Lower leg skin (tissue), 4 donors: ENCODE results near the gene MFNG. TPM values are rescaled to one million over a fixed set of nuclear protein-coding genes. Genes with fewer than 3 reads are reported as not detected.

ENCODE experiments used
- DNase-seq, 2 donors: peaks; one replicate each; pipeline ENCODE4 v3.0.0-alpha.2; 2019; ENCODE audit warnings: low spot score in 2 of 2
- H3K4me3 ChIP-seq: fragments of 200-600 bp; sonication (generic); 2 replicates; pipeline ENCODE4 v1.5.1; 2017; ENCODE audit warnings: mild to moderate bottlenecking, low read depth; ENCODE audit not compliant: poor library complexity, severe bottlenecking
- POLR2A ChIP-seq, 2 donors: fragments of 450-650 bp; IDR thresholded peaks; one replicate each; pipeline ENCODE4 v1.6.1; 2016 to 2017; ENCODE audit warnings: antibody characterized with exemption in 2 of 2, mild to moderate bottlenecking in 1 of 2, moderate library complexity in 1 of 2
- WGBS, 2 donors: methylation state at CpG; one replicate each; pipeline ENCODE4 v1.1.5; 2018; 5-methylcytosine and 5-hydroxymethylcytosine counted together
- intact Hi-C: fragments of 100-400 bp; cut with DNase I; formaldehyde crosslinking; loops from one replicate; pipeline ENCODE4 v1.15.0; 2023; ENCODE audit warnings: low total_unique reads
- total RNA-seq, 4 donors: library from RNA; depleted of rRNA; stranded (reverse); fragments of >200 nt; gene quantifications; one replicate each; pipeline ENCODE4 v1.1.0, GENCODE V29; 2016
- TF ChIP-seq, protein P1 (sequence below), 3 donors: fragments of 450-650 bp; IDR thresholded peaks; one replicate each; pipeline ENCODE4 v1.5.1; 2016; ENCODE audit warnings: antibody characterized with exemption in 3 of 3, mild to moderate bottlenecking in 3 of 3, moderate library complexity in 2 of 3

The MFNG gene
- total RNA-seq, 4 donors from 2014 or later = 5.7 to 13.0 (median 6.3) TPM

DNA sequence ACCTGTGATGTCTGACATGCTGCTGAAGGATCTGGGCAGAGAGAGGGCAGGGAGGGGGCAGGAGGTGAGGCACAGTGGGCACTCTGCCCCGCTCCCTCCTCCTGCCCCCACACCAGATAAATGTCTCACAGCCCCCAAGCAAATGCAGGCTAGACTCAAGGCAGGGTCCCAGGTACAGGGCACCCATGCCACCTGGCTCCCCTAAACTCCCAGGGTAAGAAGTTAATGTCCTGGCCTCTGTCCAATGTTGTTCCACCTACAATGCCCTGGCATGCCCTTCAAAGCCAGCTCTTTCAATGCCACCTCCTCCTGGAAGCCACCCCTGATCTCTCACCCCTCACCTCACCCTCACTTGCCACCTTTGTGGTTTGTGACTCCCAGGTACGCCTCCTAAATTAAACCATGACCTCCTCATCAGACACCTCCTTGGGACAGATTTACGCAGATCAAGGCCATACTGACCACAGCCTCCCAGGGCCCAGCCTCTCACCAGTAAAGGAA is 17.0 kb upstream of the MFNG start:
- DNase-seq = no peak
- intact Hi-C loops = no loop called here
- WGBS, 2 donors = 95 to 97% methylated on average over 3 of the region's 3 CpGs
- H3K4me3 ChIP-seq = no peak overlapping the region
- no peak for TF ChIP-seq POLR2A (IDR thresholded peaks at IDR 0.05)
- TF ChIP-seq, protein P1, sequence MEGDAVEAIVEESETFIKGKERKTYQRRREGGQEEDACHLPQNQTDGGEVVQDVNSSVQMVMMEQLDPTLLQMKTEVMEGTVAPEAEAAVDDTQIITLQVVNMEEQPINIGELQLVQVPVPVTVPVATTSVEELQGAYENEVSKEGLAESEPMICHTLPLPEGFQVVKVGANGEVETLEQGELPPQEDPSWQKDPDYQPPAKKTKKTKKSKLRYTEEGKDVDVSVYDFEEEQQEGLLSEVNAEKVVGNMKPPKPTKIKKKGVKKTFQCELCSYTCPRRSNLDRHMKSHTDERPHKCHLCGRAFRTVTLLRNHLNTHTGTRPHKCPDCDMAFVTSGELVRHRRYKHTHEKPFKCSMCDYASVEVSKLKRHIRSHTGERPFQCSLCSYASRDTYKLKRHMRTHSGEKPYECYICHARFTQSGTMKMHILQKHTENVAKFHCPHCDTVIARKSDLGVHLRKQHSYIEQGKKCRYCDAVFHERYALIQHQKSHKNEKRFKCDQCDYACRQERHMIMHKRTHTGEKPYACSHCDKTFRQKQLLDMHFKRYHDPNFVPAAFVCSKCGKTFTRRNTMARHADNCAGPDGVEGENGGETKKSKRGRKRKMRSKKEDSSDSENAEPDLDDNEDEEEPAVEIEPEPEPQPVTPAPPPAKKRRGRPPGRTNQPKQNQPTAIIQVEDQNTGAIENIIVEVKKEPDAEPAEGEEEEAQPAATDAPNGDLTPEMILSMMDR (IDR thresholded peaks at IDR 0.05) = no peak

DNA sequence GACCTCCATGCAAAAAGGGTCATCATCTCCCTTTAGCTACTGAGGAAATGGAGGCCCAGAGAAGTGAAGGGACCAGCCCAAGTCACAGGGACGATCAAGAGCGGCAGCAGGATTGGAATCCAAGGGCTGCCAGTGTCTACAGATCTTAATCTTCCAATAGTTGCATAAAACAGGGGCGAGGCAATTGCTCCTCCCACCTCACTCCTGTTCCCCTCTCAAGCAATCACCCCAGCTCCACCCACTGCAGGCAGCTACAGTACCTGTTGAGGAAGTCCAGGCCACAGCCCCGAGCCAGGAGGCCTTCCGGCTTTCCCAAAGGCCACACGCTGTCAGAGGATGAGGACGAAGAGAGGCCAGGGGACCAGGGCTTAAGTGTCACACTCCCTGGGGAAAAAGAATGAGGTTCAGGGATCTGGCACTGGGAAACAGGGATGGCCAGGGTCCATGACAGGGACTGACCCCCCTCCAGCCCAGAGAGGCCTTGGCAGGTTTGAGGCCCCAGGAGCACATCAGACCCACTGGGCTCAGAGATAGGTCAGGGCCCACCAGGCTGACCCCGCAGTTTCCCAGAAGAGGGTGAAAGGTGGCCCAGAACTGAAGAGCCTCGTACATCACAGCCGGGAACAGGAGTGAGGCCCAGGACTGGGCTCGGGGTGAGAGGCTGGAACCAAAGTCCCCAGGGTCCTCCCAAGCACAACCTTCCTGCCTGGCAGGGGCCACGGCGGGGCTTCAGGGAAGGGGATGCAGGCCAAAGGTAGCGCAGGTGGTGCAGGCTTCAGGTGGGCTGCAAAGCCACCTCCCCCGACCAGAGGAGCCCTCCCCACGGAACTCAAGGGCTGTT is 16.4 kb upstream of the MFNG start:
- TF ChIP-seq, protein P1 (IDR thresholded peaks at IDR 0.05) = no peak
- intact Hi-C loops = no loop called here
- no peak for DNase-seq
- WGBS, 2 donors = 55 to 76% methylated on average over 14 to 16 of the region's 16 CpGs
- H3K4me3 ChIP-seq = no peak overlapping the region

DNA sequence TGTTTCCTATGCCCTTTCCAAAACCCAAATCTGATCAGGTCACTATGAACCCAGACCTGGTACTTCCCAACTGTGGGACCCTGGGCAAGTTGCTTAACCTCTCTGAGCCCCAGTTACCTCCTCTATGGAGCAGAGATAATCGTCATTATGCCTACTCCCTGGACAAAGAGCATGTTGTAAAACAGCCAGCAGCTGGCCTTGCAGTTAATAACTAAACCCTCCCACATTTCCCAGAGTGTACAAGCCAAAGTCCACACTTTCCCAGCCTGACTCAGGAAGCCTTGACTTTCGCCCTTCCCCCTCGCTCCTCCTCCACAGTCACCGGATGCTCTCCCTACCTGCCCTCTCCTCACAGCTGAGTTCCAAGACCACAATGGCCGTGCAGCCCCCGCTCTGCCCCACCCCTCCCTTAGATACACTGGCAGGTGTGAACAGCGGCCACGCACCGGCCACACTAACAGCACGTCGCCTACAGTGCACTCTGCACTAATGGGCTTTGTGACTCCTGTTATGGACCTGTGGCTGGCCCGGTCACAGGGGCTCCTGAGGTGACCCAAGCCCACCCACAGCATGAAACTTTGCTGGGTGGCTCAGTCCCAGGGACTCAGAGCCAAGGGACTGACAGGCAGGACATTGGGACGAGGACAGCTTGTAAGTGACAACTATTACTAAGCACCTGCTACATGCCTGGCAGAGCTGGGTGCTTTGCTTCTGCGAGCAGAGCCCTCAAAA is 15.6 kb upstream of the MFNG start:
- TF ChIP-seq POLR2A (IDR thresholded peaks at IDR 0.05) = no peak
- TF ChIP-seq, protein P1 (IDR thresholded peaks at IDR 0.05) = peak in 1 of 3 donors; percentile 29
- intact Hi-C loops = no loop called here

DNA sequence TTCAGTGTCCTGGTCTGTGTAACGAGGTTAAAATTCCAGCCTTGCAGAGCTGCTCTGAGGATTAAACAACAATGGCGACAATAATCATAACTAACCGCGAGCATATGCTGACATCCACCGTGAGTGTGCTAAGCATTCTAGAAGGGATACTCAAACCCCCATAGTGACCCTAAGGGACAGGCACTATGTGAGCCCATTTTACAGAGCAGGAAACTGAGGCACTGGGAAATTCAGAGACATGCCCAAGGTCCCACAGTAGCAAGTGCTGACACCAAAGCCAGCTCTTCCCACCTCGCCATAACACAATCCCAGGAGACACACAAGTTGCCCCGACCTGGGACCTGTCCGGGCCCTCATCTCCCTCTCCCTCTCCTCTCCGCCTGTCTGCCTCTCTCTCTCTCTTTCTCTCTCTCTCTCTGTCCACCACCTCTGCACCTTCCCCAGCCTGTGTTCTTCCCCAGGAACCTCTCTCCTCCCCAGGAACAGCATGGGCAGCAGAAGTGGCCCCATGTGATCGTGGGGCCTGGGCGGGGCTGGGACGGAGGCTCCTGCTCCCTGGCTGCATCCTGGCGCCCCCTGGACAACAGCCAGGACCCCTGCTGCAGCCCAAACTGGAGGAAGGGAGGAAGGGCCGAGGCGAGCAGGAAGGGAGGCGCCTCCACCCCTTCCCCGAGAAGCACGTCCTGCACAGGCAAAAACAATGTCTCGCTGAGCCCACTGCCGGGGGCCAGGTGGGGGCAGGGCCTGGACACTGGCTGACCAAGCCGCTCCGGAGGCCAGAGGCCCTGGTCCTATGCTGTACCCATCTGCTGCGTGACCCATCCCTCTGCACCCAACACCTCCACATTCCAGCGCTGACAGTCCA is 14.8 kb upstream of the MFNG start:
- intact Hi-C loops = no loop called here
- no peak overlapping the region for H3K4me3 ChIP-seq
- no peak for DNase-seq
- TF ChIP-seq, protein P1 (IDR thresholded peaks at IDR 0.05) = no peak
- no peak for TF ChIP-seq POLR2A (IDR thresholded peaks at IDR 0.05)
- WGBS, 2 donors = 54 to 70% methylated on average over 24 of the region's 24 CpGs

More for the DNA sequence above, 15.6 kb upstream of the MFNG start:
- WGBS, 2 donors = 62 to 64% methylated on average over 13 to 14 of the region's 14 CpGs
- no peak overlapping the region for H3K4me3 ChIP-seq
- DNase-seq = no peak

DNA sequence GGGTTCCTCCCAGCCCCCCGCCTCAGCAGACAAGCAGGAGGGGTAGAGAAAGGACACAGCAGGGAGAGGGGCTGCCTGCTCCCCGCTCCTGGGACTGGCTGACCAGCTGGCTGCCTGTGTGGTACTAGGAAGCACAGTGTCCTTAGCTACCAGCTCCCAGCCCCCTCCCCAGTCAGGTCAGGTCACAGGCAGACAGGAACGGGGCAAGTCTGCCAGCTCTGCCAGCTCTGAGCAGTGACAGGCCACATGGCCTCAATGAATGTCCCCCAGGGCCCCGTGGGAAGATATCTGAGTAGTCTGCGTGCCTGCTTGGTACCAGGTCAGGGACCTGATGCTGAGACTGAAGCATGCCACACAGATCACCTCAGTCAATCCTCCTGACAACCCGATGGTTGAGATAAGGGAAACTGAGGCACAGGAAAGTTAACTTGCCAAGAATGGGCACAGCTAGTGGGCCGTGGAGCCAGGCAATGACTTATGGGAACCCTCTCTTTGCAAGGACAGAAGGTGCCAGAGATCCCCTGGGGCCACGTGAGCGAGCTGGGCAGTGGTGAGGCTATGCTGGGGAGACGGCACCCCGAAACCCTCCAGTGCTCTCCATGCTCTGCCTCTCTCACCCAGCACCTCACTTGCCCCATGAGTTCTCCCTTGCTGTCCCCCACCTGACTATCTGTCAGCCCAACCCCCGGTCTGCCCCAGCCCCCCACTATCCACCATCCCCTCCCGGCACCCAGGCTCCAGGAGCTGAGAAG is 13.8 kb upstream of the MFNG start:
- no peak overlapping the region for H3K4me3 ChIP-seq
- 83 to 84% methylated on average over 13 of the region's 13 CpGs for WGBS, 2 donors
- no peak for DNase-seq
- intact Hi-C loops = no loop called here
- TF ChIP-seq, protein P1 (IDR thresholded peaks at IDR 0.05) = no peak
- no peak for TF ChIP-seq POLR2A (IDR thresholded peaks at IDR 0.05)
